Fibroblast of villous mesenchyme (primary cell): Measurements from ENCODE around the gene SCTR. TPM values are rescaled to one million over a fixed set of nuclear protein-coding genes. Genes with fewer than 3 reads are reported as not detected.

Source experiments
- DNase-seq: peaks from one replicate; pipeline ENCODE4 v3.0.0-alpha.2; 2010; ENCODE audit warnings: low read depth
- H3K4me3 ChIP-seq: 2 replicates; pipeline ENCODE4 v1.5.1; 2011; ENCODE audit warnings: low read depth, mild to moderate bottlenecking, low read length
- total RNA-seq: library from RNA; depleted of rRNA; stranded (reverse); fragments of >200 nt; gene quantifications from 2 replicates; pipeline ENCODE4 v1.2.3, GENCODE V29; 2012
- TF ChIP-seq, protein P1 (sequence below): IDR thresholded peaks from 2 replicates; pipeline ENCODE4 v1.5.1; 2012; ENCODE audit warnings: low read depth, mild to moderate bottlenecking, low read length; ENCODE audit not compliant: insufficient read depth

The SCTR gene
- total RNA-seq, 1 donor = not detected

DNA sequence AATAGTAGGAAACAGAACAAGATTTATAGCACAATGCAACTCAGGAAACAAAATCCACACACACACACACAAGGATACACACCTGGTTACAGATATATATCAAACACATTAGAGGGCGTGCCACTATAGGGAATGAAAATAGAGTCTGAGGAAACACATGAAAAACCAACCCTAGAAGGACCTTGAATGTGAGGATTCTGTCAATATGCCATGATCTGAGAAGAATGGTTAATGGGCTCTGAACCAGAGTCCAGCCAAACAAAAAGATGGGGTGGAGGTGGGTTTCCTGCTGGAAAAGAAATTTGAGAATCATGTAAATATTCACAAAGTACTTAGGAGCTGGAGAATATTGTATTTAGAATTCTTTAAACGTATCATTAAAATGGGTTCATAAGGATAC, 100.5 kb downstream of the SCTR start:
- no peak for DNase-seq
- H3K4me3 ChIP-seq = no peak overlapping the region
- TF ChIP-seq, protein P1, sequence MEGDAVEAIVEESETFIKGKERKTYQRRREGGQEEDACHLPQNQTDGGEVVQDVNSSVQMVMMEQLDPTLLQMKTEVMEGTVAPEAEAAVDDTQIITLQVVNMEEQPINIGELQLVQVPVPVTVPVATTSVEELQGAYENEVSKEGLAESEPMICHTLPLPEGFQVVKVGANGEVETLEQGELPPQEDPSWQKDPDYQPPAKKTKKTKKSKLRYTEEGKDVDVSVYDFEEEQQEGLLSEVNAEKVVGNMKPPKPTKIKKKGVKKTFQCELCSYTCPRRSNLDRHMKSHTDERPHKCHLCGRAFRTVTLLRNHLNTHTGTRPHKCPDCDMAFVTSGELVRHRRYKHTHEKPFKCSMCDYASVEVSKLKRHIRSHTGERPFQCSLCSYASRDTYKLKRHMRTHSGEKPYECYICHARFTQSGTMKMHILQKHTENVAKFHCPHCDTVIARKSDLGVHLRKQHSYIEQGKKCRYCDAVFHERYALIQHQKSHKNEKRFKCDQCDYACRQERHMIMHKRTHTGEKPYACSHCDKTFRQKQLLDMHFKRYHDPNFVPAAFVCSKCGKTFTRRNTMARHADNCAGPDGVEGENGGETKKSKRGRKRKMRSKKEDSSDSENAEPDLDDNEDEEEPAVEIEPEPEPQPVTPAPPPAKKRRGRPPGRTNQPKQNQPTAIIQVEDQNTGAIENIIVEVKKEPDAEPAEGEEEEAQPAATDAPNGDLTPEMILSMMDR = no peak

DNA sequence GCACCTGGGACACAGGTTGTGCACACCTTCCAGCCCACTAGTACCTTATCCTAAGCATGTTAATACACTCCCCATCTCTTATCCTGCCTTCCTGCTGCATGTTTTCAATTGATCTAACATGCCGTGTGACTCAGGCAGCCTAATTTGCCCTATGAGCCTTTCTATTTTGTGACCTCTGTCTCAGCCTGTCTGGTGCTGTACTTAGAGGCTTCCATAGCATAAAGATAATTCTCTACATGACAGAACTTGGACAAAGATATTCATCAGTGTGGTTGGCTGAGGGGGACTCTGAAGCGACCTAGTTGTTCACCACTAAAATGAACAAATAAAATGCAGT, 101.2 kb downstream of the SCTR start:
- no peak for DNase-seq

DNA sequence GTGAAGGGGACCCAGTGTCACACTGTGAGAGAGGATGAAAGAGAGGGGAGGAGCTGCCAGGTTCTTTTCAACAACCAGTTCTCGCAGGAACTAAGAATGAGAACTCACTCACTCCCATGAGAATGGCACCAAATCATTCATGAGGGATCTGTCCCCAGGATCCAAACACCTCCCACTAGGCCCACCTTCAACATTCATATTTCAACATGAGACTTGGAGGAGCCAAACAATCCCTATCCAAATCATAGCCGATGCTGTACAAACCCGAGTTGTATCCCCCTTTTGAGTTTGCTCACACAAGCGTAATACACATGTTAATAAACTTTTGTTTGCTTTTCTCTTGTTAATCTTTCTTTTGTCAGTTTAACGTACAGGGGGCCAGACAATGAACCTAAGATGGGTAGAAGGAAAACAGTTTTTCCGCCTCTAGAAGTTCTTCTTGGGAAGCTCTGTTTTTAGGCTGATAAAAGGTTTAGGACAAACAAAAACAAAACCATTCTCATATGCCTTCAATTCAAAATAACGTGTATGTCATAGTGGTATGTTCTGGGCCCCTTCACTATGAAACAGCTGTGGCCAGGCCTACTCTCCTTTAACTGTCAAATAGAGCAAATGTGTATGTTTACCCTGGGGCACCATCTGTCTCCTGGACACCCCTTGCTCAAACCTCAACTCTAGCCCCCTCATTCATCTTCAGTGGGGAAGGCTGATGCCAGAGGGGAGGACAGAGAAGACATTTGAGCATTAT, 101.7 kb downstream of the SCTR start:
- TF ChIP-seq, protein P1 = no peak
- DNase-seq = no peak

More for the DNA sequence above, 101.2 kb downstream of the SCTR start:
- TF ChIP-seq, protein P1 = no peak
- no peak overlapping the region for H3K4me3 ChIP-seq

DNA sequence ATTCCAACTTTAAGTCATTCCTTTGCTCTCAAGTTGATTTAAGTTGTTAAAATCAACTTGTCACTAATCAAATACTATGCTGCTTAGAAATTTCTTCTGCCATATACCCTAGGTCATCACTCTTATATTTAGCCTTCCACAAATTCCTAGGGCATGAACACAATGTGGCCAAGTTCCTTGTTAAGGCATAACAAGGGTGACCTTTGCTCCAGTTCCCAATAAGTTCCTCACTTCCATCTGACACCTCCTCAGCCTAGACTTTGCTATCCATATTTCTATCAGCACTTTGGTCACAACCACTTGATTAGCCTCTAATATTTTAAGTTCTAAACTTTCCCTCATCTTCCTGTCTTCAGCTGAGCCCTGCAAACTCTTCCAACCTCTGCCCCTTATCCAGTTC, 102.5 kb downstream of the SCTR start:
- no peak overlapping the region for H3K4me3 ChIP-seq
- TF ChIP-seq, protein P1 = no peak
- DNase-seq = no peak

More for the DNA sequence above, 101.7 kb downstream of the SCTR start:
- H3K4me3 ChIP-seq = no peak overlapping the region

DNA sequence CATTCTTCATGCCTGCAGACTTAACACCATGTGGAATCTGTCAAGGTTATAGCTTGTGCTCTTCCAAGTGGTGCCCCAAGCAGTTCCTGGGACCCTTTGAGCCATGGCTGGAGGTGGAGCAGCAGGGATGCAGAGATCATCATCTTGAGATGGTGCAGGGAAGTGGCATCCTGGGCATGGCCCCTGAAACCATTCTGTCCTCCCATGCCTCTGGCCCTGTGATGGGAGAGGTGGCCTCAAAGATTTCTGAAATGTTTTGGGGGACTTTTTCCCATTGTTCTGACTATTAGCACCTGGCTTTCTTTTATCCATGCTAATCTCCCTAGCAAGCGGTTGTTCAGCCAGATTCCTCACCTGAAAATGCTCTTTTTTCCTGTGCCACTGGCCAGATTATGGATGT, 103.0 kb downstream of the SCTR start:
- DNase-seq = no peak
- H3K4me3 ChIP-seq = no peak overlapping the region
- TF ChIP-seq, protein P1 = no peak

DNA sequence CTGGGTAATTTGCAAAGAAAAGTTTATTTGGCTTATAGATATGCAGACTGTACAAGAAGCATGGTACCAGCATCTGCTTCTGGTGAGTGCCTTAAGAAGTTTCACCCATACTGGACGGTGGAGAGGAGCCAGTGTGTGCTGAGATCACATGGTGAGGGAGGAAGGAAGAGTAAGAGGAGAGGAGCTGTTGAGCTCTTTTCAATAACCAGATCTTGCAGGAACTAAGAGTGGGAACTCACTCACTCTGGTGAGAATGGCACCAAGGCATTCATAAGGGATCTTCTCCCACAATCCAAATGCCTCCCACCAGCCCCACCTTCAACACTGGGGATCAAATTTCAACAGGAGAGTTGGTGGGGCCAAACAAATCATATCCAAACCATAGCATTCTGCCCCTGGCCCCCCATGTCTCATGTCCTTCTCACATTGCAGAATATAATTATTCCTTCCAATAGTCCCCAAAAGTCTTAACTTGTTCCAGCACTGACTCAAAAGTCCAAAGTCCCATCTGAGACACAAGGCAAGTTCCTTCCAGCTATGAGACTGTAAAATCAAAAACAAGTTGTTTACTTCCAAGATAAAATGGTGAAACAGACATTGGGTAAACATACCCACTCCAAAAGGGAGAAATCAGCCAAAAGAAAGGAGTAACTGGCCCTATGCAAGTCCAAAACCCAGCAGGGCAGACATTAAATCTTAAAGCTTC, 104.3 kb downstream of the SCTR start:
- TF ChIP-seq, protein P1 = no peak
- H3K4me3 ChIP-seq = no peak overlapping the region
- no peak for DNase-seq
